ENCODE measurements around the gene ABCC9. TPM values are rescaled to one million over a fixed set of nuclear protein-coding genes. Genes with fewer than 3 reads are reported as not detected.

The ABCC9 gene
- polyA plus RNA-seq, 1 of the 3 experiments (the other 2 are of a cell fraction), result 0.02 TPM

DNA sequence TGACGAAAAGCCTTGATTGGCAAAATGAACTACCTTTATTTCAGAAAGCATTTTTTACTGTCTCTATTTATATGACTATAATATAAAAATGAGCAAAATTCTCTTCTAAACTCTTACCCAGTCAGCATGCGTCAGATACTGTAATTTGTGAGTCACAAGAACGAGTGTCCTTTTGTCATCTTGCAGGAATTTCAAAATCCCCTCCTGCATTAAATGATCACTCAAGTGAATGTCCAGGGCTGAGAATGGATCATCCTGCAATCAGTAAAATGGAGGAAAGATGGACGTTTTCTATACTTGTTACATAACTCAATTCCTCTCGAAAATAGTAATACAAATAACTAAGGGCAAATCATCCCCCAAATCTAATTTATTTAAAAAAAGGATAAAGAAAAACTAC lies 89.0 kb downstream of the ABCC9 start:
- Histone ChIP-seq H3K4me1 (ENCODE audit: control insufficient read depth in 1 of 2, insufficient read depth in 2 of 2, low read depth in 1 of 2, low read length in 1 of 2) (no peaks in the 10 kb centered on the region; a peak in 1 of 4 replicates), H3K9ac (no peak overlapping the region), H3K4me3 (ENCODE audit: low read depth in 2 of 2, low read length in 1 of 2) (no peak overlapping the region), H3K27me3 (ENCODE audit: insufficient read depth) (no peaks in the 10 kb centered on the region), H3K4me2 (0 out of 2 replicates have a peak overlapping the region, but pooled peaks have one; percentile 21), H3K79me2 (ENCODE audit: insufficient read depth) (no peaks in the 10 kb centered on the region), H4K20me1 (ENCODE audit: insufficient read depth) (no peaks in the 10 kb centered on the region), H3K9me3 (no peaks in the 10 kb centered on the region), H3K9me2 (no peaks in the 10 kb centered on the region), H3F3A (replicated peaks; ENCODE audit: insufficient read depth) (no peaks in the 10 kb centered on the region), H3K27ac (ENCODE audit: low read depth in 2 of 2, low read length in 1 of 2) (no peak overlapping the region), H3K36me3 (replicated peaks in 1 of 2; ENCODE audit: control insufficient read depth in 1 of 2, insufficient read depth in 2 of 2, low read length in 1 of 2) (no peaks in the 10 kb centered on the region), H2AFZ (ENCODE audit: low read depth) (0 out of 2 replicates have a peak overlapping the region, but pooled peaks have one; percentile 19)
- 6% methylated on average over 5 of the region's 5 CpGs for WGBS (ENCODE audit: low lambda C conversion rate)
- DNase-seq, result no peak
- ChIA-PET CTCF (no interaction called here), POLR2A (no interaction called here)
- TF ChIP-seq TAF1 (IDR thresholded peaks at IDR 0.05; ENCODE audit: borderline replicate concordance, low read depth, low read length) (no peak), JUND (IDR thresholded peaks at IDR 0.05) (peak; percentile 31; the same call in 1 of the 2 replicates), FOSL2 (IDR thresholded peaks at IDR 0.05; ENCODE audit: borderline replicate concordance, low read depth) (peak; percentile 42; the same call in 1 of the 2 replicates)

DNA sequence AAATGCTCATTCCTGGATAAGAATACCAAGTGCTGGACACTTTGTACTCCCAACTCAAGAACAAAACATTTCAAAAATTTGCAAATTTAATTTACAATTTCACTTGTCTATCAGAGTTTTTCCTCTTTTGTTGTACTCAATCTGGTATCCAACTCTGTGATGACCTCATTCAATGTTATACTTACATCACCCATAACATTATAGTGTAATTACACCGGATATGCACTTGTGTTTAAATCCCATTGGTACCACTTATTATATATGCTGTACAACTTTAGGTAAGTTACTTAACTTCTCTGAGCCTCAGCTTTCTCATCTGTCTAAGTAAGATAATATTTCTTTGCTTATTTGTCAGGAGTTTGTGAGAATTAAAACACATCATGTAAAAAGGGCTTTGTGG lies 90.1 kb downstream of the ABCC9 start:
- ChIA-PET CTCF (interaction anchor here (1.2 kb wide), 1 partner anchor 9 kb away, joined by 3 read pairs; no protein-coding TSS in a partner anchor), POLR2A (no interaction called here)
- Histone ChIP-seq H3K4me3 (ENCODE audit: low read depth in 2 of 2, low read length in 1 of 2) (no peak overlapping the region), H3K36me3 (replicated peaks in 1 of 2; ENCODE audit: control insufficient read depth in 1 of 2, insufficient read depth in 2 of 2, low read length in 1 of 2) (no peaks in the 10 kb centered on the region), H4K20me1 (ENCODE audit: insufficient read depth) (no peaks in the 10 kb centered on the region), H3K27me3 (ENCODE audit: insufficient read depth) (no peaks in the 10 kb centered on the region), H3K4me2 (no peak overlapping the region), H2AFZ (ENCODE audit: low read depth) (no peak overlapping the region), H3K9ac (no peak overlapping the region), H3K79me2 (ENCODE audit: insufficient read depth) (no peaks in the 10 kb centered on the region), H3F3A (replicated peaks; ENCODE audit: insufficient read depth) (no peaks in the 10 kb centered on the region), H3K27ac (ENCODE audit: low read depth in 2 of 2, low read length in 1 of 2) (no peak overlapping the region), H3K4me1 (ENCODE audit: control insufficient read depth in 1 of 2, insufficient read depth in 2 of 2, low read depth in 1 of 2, low read length in 1 of 2) (no peaks in the 10 kb centered on the region; a peak in 1 of 4 replicates), H3K9me2 (no peaks in the 10 kb centered on the region), H3K9me3 (no peaks in the 10 kb centered on the region)
- WGBS (ENCODE audit: low lambda C conversion rate), result 11% methylated on average over 1 of the region's 1 CpG
- no peak for DNase-seq
- TF ChIP-seq RFX5 (IDR thresholded peaks at IDR 0.05; ENCODE audit: low read length), result no peak
- no peak for TF ChIP-seq SIN3A (IDR thresholded peaks at IDR 0.05; ENCODE audit: borderline replicate concordance, low read depth, low read length)
- TF ChIP-seq USF2 (IDR thresholded peaks at IDR 0.05; ENCODE audit: borderline replicate concordance, low read depth, low read length), result no peak
- TF ChIP-seq SMC3 (IDR thresholded peaks at IDR 0.05; ENCODE audit: low read depth, low read length), result no peak
- no peak for TF ChIP-seq NFIC (IDR thresholded peaks at IDR 0.05; ENCODE audit: borderline replicate concordance)
- no peak for TF ChIP-seq RAD21 (IDR thresholded peaks at IDR 0.05; ENCODE audit: low read length)
- no peak for TF ChIP-seq MAX (IDR thresholded peaks at IDR 0.05; ENCODE audit: low read depth)
- no peak for TF ChIP-seq IRF3 (IDR thresholded peaks at IDR 0.05; ENCODE audit: low read depth, low read length)
- TF ChIP-seq GATA2 (CRISPR knock-in tag; IDR thresholded peaks at IDR 0.05), result no peak
- TF ChIP-seq TAF1 (IDR thresholded peaks at IDR 0.05; ENCODE audit: borderline replicate concordance, low read depth, low read length), result no peak
- TF ChIP-seq JUND (IDR thresholded peaks at IDR 0.05), result no peak
- no peak for TF ChIP-seq RCOR1 (IDR thresholded peaks at IDR 0.05; ENCODE audit: low read length)
- TF ChIP-seq YY1 (IDR thresholded peaks at IDR 0.05; ENCODE audit: low read depth), result no peak
- no peak for TF ChIP-seq FOXM1 (IDR thresholded peaks at IDR 0.05; ENCODE audit: low read depth)
- TF ChIP-seq, protein P1, sequence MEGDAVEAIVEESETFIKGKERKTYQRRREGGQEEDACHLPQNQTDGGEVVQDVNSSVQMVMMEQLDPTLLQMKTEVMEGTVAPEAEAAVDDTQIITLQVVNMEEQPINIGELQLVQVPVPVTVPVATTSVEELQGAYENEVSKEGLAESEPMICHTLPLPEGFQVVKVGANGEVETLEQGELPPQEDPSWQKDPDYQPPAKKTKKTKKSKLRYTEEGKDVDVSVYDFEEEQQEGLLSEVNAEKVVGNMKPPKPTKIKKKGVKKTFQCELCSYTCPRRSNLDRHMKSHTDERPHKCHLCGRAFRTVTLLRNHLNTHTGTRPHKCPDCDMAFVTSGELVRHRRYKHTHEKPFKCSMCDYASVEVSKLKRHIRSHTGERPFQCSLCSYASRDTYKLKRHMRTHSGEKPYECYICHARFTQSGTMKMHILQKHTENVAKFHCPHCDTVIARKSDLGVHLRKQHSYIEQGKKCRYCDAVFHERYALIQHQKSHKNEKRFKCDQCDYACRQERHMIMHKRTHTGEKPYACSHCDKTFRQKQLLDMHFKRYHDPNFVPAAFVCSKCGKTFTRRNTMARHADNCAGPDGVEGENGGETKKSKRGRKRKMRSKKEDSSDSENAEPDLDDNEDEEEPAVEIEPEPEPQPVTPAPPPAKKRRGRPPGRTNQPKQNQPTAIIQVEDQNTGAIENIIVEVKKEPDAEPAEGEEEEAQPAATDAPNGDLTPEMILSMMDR (IDR thresholded peaks at IDR 0.05), result no peak
- no peak for TF ChIP-seq ELF1 (IDR thresholded peaks at IDR 0.05)
- no peak for TF ChIP-seq FOSL2 (IDR thresholded peaks at IDR 0.05; ENCODE audit: borderline replicate concordance, low read depth)
